NCI-H1417 (cell line): ENCODE measurements around the gene STAMBPL1.

Experiments used
- DNase-seq, 3 experiments: peaks; one replicate each; lab custom pipeline; 2025; lab: John Stamatoyannopoulos, UW

STAMBPL1 gene

GRCh38 chr10:88949912-88950837 lies 70.1 kb downstream of the STAMBPL1 start:
- no peak for DNase-seq

DNA sequence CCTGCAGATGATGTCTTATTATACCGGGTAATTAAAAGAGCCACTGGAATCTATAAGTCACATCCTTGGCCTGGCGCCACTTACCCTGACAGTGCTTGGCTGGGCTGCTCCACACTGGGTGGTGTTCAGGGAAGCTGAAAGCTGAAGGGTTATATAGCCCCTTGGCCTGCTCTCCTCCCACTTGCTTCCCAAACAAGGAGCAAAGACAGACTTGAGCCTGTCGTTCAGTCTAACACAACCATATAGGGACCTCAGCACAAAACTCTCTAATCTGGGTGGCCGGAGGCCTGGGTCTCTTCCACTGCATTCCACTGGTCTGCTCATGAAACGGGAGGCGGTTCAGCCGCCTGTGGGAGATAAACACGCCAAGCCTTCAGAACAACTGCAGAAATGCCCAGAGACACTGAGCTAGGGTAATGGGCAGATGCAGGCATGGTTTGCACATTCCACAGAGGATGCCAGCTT lies 72.6 kb downstream of the STAMBPL1 start, which contains the start of gene ACTA2:
ACTA2 (minus strand) TSS at position 127 of the 465 bp plus-strand sequence. CDS start 3,843 bp downstream, outside the sequence.
- no peak for DNase-seq

GRCh38 chr10:88953662-88954061 lies 73.6 kb downstream of the STAMBPL1 start:
- no peak for DNase-seq

GRCh38 chr10:88954458-88955083 lies 74.5 kb downstream of the STAMBPL1 start:
- DNase-seq = no peak

DNA sequence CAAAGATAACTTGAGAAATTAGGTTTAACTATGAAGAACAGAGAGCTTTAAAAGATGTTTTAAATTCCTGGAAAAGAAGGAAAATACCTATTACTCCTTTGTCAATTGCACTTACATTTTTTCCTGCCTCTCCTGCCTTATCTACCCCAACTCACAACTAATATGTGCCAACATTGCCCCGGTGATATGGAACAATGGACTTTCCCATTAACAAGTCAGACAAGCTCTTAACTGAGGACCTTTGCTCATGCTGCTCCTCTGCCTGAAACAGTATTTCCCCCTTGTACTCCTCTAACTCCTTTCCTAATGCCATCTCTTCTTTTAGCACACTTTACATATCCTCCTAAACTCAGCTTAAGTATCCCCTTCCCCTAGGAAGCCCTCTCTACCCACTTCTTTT lies 77.3 kb downstream of the STAMBPL1 start:
- DNase-seq = no peak

DNA sequence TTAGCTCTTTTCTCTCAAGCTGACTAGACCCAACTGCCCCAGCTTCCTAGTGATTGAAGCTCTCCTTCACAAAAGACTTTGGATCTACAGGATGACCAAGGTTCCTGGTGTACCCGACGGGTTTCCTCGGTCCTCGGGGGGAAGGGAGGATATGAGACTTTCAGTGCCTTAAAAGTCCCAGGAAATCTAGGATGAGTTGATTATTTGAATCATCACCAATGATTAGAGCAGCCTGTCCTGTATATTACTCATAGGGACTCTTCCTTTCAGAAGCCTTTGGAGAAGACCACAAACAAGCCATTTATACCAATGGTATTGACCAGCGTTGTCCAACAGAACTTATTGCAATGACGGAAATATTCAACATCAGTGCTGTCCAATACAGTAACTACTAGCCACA lies 78.7 kb downstream of the STAMBPL1 start:
- DNase-seq = no peak

DNA sequence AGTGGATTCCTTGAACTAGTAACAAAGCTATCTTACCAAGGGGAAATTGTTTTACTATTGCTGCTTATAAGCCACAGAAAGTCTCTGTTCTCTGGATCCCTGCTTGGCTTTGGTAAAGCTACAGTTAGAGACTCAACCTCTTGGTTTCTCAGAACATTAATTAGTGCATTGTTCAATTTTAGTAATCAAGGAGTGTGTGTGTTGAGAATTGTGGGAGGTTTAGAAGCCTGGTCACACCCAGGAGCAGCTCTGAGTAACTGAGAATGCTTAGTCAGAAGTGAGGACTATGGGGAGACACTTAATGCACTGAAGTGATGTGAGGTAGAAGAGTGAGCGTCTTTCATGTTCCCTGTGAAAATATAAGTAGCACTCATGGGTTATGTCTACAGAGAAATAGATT lies 80.8 kb downstream of the STAMBPL1 start:
- no peak for DNase-seq

DNA sequence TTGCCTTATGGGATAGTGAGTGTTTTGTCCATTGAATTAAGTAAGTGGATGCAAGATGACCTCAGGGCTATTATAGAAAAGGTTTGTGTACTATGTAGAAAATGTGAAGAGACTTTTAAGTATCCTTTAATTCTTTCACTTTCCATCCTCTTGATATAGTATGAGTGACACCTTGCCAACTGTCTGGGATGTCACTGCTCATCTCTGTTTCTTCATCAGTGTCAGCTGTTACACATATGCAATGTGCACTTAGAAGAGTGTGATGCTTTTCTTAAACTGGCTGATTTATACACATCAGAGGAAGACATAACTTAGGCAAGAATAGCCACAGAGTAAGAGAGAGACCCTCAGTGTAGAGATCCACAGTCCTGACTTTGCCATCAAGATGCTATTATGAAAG lies 81.2 kb downstream of the STAMBPL1 start:
- no peak for DNase-seq

DNA sequence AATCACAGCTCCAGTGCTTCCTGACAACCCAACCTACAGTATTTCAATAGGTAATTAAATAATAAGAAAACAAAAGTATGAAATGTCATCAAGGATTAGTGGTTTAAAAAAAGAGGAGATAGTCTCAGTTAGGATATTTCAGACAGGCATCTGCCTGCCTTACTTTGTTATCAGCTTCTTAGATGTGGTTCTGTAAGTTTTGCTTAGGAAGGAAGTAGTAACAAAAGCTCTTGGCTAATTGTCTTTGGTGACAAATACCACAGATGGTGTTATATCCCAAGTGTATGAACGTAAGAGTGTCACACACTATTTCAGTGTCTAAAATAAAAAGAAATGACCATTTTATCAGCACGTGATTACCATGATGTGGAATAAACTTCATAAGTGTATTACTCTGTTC lies 82.3 kb downstream of the STAMBPL1 start:
- DNase-seq = no peak

- no peak for DNase-seq
Observed at GRCh38 chr10:88963318-88963717, 83.3 kb downstream of the STAMBPL1 start.

DNA sequence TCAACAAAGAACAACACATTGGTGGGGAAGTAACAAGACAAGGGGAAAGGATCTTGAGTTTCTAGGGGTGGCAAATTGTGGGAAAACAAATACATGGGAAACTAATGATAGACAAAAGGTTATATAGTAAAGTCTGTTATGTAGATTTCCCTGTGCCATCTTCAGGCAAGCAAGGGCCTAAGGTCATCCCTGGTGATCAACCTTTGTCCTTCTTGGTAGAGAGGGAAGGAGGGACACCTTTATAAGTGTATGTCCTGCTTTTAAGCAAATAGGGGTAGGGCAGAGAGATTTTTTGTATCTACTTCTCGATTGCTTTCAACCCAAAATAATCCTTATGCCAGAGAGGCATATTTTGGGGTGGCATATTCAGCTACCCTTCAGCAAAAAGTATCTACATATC lies 84.3 kb downstream of the STAMBPL1 start:
- DNase-seq = no peak

DNA sequence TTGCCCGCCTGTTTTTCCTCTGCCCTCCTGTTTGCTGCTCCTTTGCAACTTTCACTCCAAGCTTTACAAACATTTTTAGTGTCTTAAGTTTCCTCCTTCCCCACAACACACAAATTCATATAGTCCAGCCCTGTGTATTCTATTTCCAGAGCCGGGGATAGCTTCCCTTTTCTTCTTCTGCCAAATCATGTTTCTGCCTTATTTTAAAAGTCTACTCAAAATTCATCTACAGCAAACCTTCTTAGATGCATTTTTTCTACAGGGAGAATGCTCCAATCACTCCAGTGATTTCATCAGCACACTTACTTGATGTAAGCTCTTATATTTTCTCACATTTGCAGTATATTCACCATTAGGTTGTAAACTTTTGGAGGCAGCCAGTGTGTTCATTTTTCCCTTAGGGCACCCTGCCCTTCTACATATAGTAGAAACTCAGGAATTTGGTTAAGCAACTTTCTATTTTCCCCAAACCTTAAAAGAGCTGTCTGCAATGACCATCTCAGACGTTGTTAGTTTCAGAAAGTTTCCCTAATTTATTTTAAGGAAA lies 84.9 kb downstream of the STAMBPL1 start:
- no peak for DNase-seq

GRCh38 chr10:88966797-88967196 lies 86.8 kb downstream of the STAMBPL1 start:
- no peak for DNase-seq

DNA sequence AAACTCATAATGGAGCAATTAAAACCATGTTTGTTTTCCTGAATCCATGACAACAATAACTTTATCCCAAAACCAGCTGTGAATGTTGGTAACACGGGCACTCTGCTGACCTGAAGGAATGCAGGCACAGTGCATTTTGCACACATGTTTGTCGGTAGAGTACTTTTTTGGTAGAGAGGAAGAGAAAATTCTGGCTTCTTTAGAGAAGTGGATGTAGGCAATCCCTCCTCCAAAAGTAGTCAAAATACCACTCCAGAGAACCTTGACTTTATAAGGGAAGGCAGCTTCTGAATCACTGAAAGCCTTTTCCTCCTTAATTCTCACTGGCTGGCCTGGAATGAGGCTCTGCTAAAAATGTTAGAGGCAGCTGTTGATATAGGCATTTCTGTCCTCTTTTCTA lies 88.3 kb downstream of the STAMBPL1 start:
- DNase-seq = no peak

GRCh38 chr10:88971221-88972061 lies 91.4 kb downstream of the STAMBPL1 start:
- peak in 1 of 3 experiments; percentile 33 for DNase-seq
